ENCODE measurements around the gene GSS. TPM values are rescaled to one million over a fixed set of nuclear protein-coding genes. Genes with fewer than 3 reads are reported as not detected.

GSS gene
- total RNA-seq, 1 experiment from 2014 or later: 83.6 TPM

- peaks cover 10 to 16% of the 10 kb centered on the region in 2 experiments; a peak in 3 of 4 replicates for H3K36me3 ChIP-seq (ENCODE audit: control insufficient read depth in 1 of 2, insufficient read depth in 2 of 2, low read length in 2 of 2)
- no peaks in the 10 kb centered on the region for H3K4me1 ChIP-seq (ENCODE audit: control insufficient read depth in 1 of 2, insufficient read depth in 2 of 2, low read length in 2 of 2)
- no peak overlapping the region for H3K4me3 ChIP-seq (replicated peaks in 1 of 2; ENCODE audit: low read depth in 1 of 2, low read length in 2 of 2)
- H3K27ac ChIP-seq (ENCODE audit: low read depth, low read length): no peak overlapping the region
- H3K9me2 ChIP-seq (ENCODE audit: insufficient read depth): no peaks in the 10 kb centered on the region
- ChIA-PET POLR2A (interaction anchor here (1.1 kb wide), 1 partner anchor 125 kb away, joined by 3 read pairs; the partner anchor contains the start of gene ACSS2), CTCF (interaction anchor here (3.0 kb wide), 1 partner anchor 128 kb away, joined by 19 read pairs; the partner anchor contains the start of gene GGT7), RAD21 (ENCODE audit: low non-redundant PET in 1 of 2, low total read pairs in 2 of 2, uncharacterized antibody in 2 of 2, unreplicated experiment in 2 of 2) (interaction anchor here (1.4 to 1.6 kb wide), 2 partner anchors 127 kb away, joined by 5 to 8 read pairs; no protein-coding TSS in a partner anchor)
- H3K9ac ChIP-seq (ENCODE audit: low read length): no peak overlapping the region
- no peaks in the 10 kb centered on the region for H3K9me3 ChIP-seq (ENCODE audit: control insufficient read depth in 1 of 2, insufficient read depth in 1 of 2, low read depth in 1 of 2, low read length in 2 of 2)
- TF ChIP-seq FOSL1 (IDR thresholded peaks at IDR 0.05; ENCODE audit: low read depth) (no peak), ZNF274 (IDR thresholded peaks at IDR 0.05; ENCODE audit: low read depth, low read length) (no peak), YY1 (IDR thresholded peaks at IDR 0.05; ENCODE audit: extremely low read depth, insufficient replicate concordance, low read depth, low read length) (no peak), POLR2AphosphoS5 (IDR thresholded peaks at IDR 0.05; ENCODE audit: low read depth, low read length) (no peak), EZH2 (IDR thresholded peaks at IDR 0.05) (no peak), MAX (IDR thresholded peaks at IDR 0.05) (no peak), ATF3 (IDR thresholded peaks at IDR 0.05) (no peak), EGR1 (IDR thresholded peaks at IDR 0.05; ENCODE audit: low read depth) (no peak)
- no peak for ATAC-seq
- H4K20me1 ChIP-seq (ENCODE audit: insufficient read depth): no peaks in the 10 kb centered on the region
- H3K79me2 ChIP-seq (ENCODE audit: insufficient read depth, low read length): no peaks in the 10 kb centered on the region
- no peak overlapping the region for H3K4me2 ChIP-seq (ENCODE audit: low read length)
- no peak for DNase-seq (ENCODE audit: low read depth, low spot score)
- no TSS peak for BruUV-seq (replicated peaks)
- no peaks in the 10 kb centered on the region for H3K27me3 ChIP-seq (ENCODE audit: insufficient read depth, low read length)
- intact Hi-C loops (cut with micrococcal nuclease): no loop called here
- no peak overlapping the region for H2AFZ ChIP-seq (ENCODE audit: low read depth, low read length, poor library complexity, severe bottlenecking)
Measured at GRCh38 chr20:35000922-35001595, 45.5 kb upstream of the GSS start.

Data from HCT116 (cell line).